HG03095 (cell line): ENCODE measurements around the gene UTF1.

Source experiments
- ATAC-seq: cut with Tn5 transposase; IDR thresholded peaks from one replicate; pipeline ENCODE4 v1.9.1; 2021; ENCODE audit warnings: moderate library complexity; ENCODE audit not compliant: unreplicated experiment

Gene UTF1

DNA sequence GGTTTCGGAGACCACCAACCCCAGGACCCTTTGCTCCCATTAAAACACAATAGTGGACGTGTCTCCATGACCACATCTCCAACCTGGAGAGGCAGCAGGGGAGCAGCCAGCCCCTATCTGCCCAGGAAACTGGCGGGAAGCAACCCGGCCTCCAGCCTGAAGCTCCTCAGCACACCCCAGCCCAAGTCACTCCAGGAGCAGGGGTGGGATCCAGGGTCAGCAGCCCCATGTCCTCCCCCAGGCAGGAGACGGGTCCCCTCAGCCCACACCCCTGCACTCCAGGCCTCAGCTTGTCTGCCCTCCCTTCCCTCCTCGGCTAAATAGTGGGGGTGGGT is 46.0 kb downstream of the UTF1 start:
- no peak for ATAC-seq

- peak; percentile 50 for ATAC-seq
Measured at GRCh38 chr10:133276435-133277201, 46.6 kb downstream of the UTF1 start, which contains the start of gene ADAM8. Gene ADAM8, minus strand, starts transcription at chr10:133276868. Its CDS starts 51 bp downstream, at chr10:133276817.

GRCh38 chr10:133277277-133277992 is 47.4 kb downstream of the UTF1 start:
- ATAC-seq: no peak

DNA sequence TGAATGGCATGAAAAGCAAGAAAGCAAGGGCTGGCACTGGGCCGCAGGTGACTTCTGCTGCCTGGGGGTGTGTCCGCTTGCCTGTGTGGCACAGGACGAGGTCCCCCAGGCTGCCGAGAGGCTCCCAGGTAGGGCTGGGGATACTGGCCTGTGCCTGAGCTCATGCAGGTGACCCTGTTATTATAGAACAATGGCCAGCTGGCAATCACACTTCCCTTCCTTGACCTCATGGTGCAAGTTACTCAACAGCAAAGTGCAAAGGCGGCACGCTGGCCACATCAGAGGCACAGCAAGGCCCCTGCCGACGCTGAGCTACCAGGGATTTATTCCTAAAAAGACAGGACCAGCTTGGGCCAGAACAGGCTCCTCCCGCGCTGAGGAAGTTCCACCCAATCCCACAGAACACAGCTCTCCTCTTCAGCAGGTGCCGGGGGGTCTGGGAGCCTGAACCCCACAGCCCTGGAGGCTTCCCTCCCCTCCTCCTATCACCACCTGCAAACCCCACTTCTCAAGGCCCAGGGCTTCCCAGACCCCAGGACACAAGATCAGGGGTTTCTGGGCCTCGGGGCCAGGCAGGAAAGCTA is 48.1 kb downstream of the UTF1 start:
- ATAC-seq: no peak

- peak; percentile 36 for ATAC-seq
Measured at GRCh38 chr10:133278577-133279265, 48.7 kb downstream of the UTF1 start.

- no peak for ATAC-seq
Measured at GRCh38 chr10:133279326-133280226, 49.6 kb downstream of the UTF1 start.

DNA sequence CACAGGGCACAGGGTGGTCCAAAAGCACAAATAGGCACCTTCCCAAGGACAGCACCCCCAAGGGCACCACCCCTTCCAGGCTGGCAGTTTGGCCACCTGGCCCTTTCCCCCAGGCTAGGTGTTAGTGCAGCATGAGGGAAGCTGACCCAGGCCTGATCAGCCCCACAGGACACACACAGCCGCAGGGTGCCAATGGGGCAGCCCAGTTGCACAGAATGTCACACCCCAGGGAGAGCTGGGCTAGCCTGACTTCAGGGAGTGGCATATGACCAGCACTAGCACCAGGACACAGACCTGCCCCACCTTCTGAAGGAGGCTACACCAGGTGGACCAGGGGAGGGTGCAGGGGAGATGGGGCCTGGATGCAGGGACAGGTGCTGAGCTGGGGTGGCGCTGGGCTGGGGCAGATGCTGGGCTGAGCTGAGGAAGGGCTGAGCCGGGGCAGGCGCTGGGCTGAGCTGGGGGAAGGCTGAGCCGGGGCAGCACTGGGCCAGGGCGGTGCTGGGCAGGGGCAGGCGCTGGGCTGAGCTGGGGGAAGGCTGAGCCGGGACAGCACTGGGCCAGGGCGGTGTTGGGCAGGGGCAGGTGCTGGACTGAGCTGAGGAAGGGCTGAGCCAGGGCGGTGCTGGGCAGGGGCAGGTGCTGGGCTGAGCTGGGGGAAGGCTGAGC is 50.5 kb downstream of the UTF1 start:
- ATAC-seq: no peak

- no peak for ATAC-seq
Measured at GRCh38 chr10:133281084-133281483, 51.1 kb downstream of the UTF1 start.
